ENCODE data around the gene NKD1. TPM values are rescaled to one million over a fixed set of nuclear protein-coding genes. Genes with fewer than 3 reads are reported as not detected.

NKD1 gene
- total RNA-seq, 2 experiments from 2014 or later = 0.04 to 0.06 TPM

GRCh38 chr16:50499254-50499653 lies 48.9 kb upstream of the NKD1 start:
- Histone ChIP-seq H3K4me2 (ENCODE audit: low read length) (no peak overlapping the region), H3K4me1 (ENCODE audit: insufficient read depth, low read length, poor library complexity, severe bottlenecking) (no peaks in the 10 kb centered on the region), H3K9me3 (ENCODE audit: low read length) (no peaks in the 10 kb centered on the region), H3K36me3 (ENCODE audit: insufficient read depth, low read length) (no peaks in the 10 kb centered on the region), H3K27ac (ENCODE audit: low read depth, low read length, poor library complexity, severe bottlenecking) (no peak overlapping the region), H3K4me3 (ENCODE audit: low read depth, low read length, poor library complexity, severe bottlenecking) (no peak overlapping the region), H3K9me2 (ENCODE audit: insufficient read depth, low read length) (no peaks in the 10 kb centered on the region), H4K20me1 (ENCODE audit: insufficient read depth, low read length) (no peaks in the 10 kb centered on the region), H2AFZ (ENCODE audit: low read length) (no peak overlapping the region), H3K79me2 (ENCODE audit: insufficient read depth, low read depth, low read length) (no peaks in the 10 kb centered on the region)
- POLR2A ChIA-PET = no interaction called here
- TF ChIP-seq CTCF (conservative IDR thresholded peaks at IDR 0.05; ENCODE audit: low read length) (no peak), EZH2phosphoT487 (IDR thresholded peaks at IDR 0.05; ENCODE audit: borderline replicate concordance, low read depth, low read length) (no peak)
- CTCF ChIA-PET (ENCODE audit: unreplicated experiment) = no interaction called here
- intact Hi-C loops (cut with micrococcal nuclease; ENCODE audit: unreplicated experiment) = no loop called here
- no peak for DNase-seq (ENCODE audit: low spot score)
- no TSS peak for BruUV-seq (replicated peaks)

GRCh38 chr16:50500171-50500874 lies 47.9 kb upstream of the NKD1 start:
- DNase-seq (ENCODE audit: low spot score) = no peak
- Histone ChIP-seq H4K20me1 (ENCODE audit: insufficient read depth, low read length) (no peaks in the 10 kb centered on the region), H3K9me2 (ENCODE audit: insufficient read depth, low read length) (no peaks in the 10 kb centered on the region), H2AFZ (ENCODE audit: low read length) (no peak overlapping the region), H3K4me1 (ENCODE audit: insufficient read depth, low read length, poor library complexity, severe bottlenecking) (no peaks in the 10 kb centered on the region), H3K4me2 (ENCODE audit: low read length) (no peak overlapping the region), H3K79me2 (ENCODE audit: insufficient read depth, low read depth, low read length) (no peaks in the 10 kb centered on the region), H3K36me3 (ENCODE audit: insufficient read depth, low read length) (no peaks in the 10 kb centered on the region), H3K9me3 (ENCODE audit: low read length) (no peaks in the 10 kb centered on the region), H3K27ac (ENCODE audit: low read depth, low read length, poor library complexity, severe bottlenecking) (no peak overlapping the region), H3K4me3 (ENCODE audit: low read depth, low read length, poor library complexity, severe bottlenecking) (no peak overlapping the region)
- ChIA-PET POLR2A (no interaction called here), CTCF (ENCODE audit: unreplicated experiment) (no interaction called here)
- BruUV-seq (replicated peaks) = no TSS peak
- no peak for TF ChIP-seq CTCF (conservative IDR thresholded peaks at IDR 0.05; ENCODE audit: low read length)
- TF ChIP-seq EZH2phosphoT487 (IDR thresholded peaks at IDR 0.05; ENCODE audit: borderline replicate concordance, low read depth, low read length) = no peak
- intact Hi-C loops (cut with micrococcal nuclease; ENCODE audit: unreplicated experiment) = loop anchor here (10.0 kb wide), 1 partner anchor 126 kb away; no protein-coding TSS in a partner anchor

- H4K20me1 ChIP-seq (ENCODE audit: insufficient read depth, low read length) = no peaks in the 10 kb centered on the region
- H3K27ac ChIP-seq (ENCODE audit: low read depth, low read length, poor library complexity, severe bottlenecking) = no peak overlapping the region
- POLR2A ChIA-PET = no interaction called here
- no peaks in the 10 kb centered on the region for H3K9me3 ChIP-seq (ENCODE audit: low read length)
- H3K79me2 ChIP-seq (ENCODE audit: insufficient read depth, low read depth, low read length) = no peaks in the 10 kb centered on the region
- H3K36me3 ChIP-seq (ENCODE audit: insufficient read depth, low read length) = no peaks in the 10 kb centered on the region
- no peak for DNase-seq (ENCODE audit: low spot score)
- no peaks in the 10 kb centered on the region for H3K4me1 ChIP-seq (ENCODE audit: insufficient read depth, low read length, poor library complexity, severe bottlenecking)
- no TSS peak for BruUV-seq (replicated peaks)
- no peak overlapping the region for H3K4me2 ChIP-seq (ENCODE audit: low read length)
- intact Hi-C loops (cut with micrococcal nuclease; ENCODE audit: unreplicated experiment) = loop anchor here (10.0 kb wide), 1 partner anchor 126 kb away; no protein-coding TSS in a partner anchor
- no peaks in the 10 kb centered on the region for H3K9me2 ChIP-seq (ENCODE audit: insufficient read depth, low read length)
- no peak overlapping the region for H2AFZ ChIP-seq (ENCODE audit: low read length)
- CTCF ChIA-PET (ENCODE audit: unreplicated experiment) = no interaction called here
- no peak overlapping the region for H3K4me3 ChIP-seq (ENCODE audit: low read depth, low read length, poor library complexity, severe bottlenecking)
- no peak for TF ChIP-seq EZH2phosphoT487 (IDR thresholded peaks at IDR 0.05; ENCODE audit: borderline replicate concordance, low read depth, low read length)
- no peak for TF ChIP-seq CTCF (conservative IDR thresholded peaks at IDR 0.05; ENCODE audit: low read length)
Measured at GRCh38 chr16:50501251-50501650, 46.9 kb upstream of the NKD1 start.
